Activated T-cell treated with anti-CD3 and anti-CD28 coated beads for 1 hour (primary cell): Measurements from ENCODE around the gene CNPY1.
"Not testable (repeated sequence)": the region's sequence is repeated elsewhere in the genome, so short reads cannot be mapped to it uniquely, and the experiment has no call there.

ENCODE experiments used
- DNase-seq: peaks from one replicate; pipeline ENCODE4 v3.0.0-alpha.2; 2020; ENCODE audit warnings: low read depth

The CNPY1 gene

DNA sequence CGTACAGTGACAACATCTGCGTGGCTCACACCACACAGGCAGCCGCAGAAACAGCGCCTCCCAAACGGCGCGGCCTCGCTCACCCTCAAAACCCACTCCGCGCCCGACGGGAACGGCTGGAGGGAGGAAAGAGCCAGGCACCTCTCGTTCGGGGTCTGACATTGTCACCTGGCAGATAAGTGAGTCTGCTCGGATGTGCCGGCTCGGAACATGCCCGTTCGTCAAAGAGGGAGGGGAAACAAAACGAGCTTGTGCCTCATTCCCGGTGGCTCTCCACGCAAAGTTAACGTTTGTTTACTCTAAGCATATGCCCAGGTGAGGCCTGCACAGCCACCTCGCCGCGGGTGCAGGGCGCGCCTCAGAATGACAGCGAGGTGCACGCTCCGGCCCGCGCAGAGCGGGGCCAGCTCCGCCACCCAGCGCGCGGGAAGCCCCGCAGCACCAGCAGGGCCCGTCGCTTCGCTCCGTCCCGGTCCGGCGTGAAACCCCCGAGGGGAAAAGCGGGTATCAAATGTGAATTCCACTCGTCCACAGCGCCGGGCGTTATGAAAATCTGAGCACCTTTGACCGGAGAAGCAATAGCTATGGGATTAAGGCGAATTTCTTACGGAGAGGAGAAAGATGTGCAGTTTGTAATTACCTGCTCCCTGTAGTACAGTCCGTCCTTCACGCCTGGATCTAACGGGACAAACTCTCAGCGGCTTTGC is 13.1 kb downstream of the CNPY1 start:
- no peak for DNase-seq

DNA sequence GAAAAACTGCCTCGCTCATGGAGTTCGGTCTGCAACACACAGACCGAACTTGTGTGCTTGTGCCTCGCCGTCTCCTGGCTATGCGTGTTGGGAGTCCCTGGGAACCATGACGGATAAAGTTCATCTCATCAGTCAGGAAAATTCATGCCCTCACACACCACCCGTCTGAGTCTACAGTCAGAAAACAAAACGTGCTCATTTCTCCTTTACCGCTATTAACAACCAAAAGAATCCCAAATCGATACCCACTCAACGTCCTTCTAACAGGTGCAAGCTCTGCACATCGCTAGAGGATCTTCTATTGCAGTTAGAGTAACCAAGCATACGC is 13.6 kb downstream of the CNPY1 start:
- DNase-seq, result no peak

DNA sequence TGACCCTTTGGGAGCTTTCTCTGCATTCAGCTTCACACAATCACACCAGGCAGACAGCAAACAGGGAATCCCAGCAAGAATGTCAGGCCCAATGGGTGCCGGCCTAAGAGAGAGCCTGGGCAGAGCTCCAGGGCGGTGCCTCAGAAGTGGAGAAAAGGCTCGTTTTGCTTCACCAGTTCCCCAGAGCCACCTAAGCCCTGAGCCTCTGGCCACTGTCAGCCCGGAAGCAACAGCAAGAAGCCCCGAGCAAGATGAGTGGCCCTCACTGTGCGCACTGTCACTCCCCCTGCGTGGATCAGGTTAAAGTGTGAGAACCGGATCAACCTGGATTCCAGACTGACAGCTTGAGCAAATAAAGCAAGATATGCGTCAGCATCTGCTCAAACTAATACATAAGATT is 14.7 kb downstream of the CNPY1 start:
- DNase-seq, result no peak

DNA sequence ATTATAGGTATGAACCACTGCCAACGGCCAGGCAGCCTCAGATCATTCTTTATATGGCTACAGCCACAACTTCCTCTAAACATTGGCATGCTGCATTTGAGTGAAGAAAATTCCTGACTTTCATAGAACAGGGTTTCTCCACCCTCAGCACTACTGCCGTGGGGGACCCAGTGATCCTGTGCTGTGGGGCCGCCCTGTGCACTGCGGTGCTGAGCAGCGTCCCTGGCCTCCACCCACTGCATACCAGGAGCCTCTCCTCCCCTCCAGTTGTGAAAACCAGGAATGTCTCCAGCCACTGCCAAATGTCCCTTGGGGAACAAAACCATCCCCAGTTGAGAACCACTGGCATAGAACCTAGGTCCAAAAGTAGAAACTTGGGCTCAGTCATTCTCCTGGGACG is 15.8 kb downstream of the CNPY1 start:
- no peak for DNase-seq

DNA sequence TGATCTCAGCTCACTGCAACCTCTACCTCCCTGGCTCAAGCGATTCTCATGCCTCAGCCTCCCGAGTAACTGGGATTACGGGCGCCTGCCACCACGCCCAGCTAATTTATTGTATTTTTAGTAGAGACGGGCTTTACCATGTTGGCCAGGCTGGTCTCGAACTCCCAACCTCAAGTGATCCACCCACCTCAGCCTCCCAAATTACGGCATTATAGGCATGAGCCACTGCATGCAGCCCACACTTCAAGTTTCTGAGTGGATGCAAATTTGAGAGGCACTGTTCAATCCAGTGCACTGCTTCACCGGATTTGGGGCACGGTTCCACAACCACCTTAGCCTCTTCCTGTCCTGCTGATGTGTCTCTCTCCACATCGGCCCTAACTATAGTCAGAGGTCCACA is 16.5 kb downstream of the CNPY1 start:
- DNase-seq, result no peak

DNA sequence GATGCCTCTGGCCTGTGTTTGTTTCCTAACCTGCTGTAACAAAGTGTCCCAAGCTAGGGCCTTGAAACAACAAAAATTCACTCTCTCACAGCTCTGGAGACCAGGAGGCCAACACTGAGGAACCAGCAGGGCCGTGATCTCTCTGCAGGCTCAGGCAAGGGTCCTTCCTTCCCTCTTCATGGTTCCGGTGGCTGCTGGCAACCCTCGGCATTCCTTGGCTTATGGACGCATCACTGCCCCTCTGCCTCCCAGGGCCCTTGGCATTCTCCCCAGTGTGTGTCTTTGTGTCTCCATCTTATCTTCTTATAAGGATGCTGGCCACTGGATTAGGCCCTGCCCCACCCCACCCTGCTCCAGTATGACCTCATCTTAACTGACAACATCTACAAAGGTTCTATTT is 17.0 kb downstream of the CNPY1 start:
- no peak for DNase-seq

DNA sequence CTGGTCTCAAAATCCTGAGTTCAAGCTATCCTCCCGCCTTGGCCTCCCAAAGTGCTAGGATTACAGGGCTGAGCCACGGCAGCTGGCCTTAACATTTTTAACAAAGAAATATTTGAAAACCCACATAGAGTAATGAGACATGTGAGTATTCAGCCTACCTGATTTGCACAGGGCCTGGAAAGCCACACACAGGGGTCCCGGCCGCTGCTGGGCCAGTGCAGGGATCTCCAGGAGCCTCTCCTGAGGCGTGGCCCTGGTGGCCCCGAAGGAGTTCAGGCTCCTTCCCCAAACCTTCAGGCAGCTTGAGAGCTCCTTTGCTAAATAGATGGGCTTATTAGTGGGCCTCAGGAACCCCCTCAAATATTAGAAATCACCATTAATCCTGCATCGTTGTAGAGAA is 18.7 kb downstream of the CNPY1 start:
- DNase-seq, result no peak

DNA sequence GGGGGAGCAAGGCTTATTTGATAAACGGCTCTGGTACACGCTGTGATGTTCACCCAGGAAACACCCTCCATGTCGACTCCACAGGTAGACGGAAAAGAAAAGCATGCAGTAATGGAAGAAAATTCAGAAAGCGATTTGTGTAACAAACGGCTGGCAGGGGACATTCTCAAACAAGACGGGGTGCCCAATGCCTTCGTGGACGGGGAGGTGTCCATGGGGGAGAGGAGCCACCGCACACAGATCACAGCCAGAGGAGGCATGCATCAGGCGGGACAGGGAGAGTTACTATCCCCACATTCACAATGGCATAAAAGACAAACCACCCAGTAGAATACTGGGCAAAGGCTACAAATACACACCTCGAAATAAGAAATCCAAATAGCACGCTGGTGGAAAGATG is 20.1 kb downstream of the CNPY1 start:
- no peak for DNase-seq

DNA sequence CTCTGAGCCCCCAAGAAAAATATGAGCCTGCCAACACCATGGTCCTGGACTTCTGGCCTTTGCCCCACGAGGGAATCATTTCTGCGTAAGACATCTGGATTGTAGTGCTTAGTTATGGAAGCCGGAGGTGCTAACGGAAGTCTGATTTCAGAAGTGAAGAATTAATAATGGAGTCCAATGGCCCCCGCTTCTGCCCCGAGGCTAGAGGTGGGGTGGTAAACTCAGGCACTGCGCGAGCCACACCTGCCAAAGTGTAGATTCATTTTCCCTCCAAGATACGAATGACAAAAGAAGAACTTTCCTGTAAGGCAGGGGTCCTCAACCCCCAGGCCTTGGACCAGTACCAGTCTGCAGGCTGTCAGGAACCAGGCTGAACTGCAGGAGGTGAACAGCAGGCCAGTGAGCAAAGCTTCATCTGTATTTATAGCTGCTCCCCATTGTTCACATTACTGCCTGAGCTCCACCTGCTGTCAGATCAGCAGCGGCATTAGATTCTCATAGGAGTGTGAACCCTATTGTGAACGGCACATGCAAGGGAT is 22.3 kb downstream of the CNPY1 start:
- no peak for DNase-seq

DNA sequence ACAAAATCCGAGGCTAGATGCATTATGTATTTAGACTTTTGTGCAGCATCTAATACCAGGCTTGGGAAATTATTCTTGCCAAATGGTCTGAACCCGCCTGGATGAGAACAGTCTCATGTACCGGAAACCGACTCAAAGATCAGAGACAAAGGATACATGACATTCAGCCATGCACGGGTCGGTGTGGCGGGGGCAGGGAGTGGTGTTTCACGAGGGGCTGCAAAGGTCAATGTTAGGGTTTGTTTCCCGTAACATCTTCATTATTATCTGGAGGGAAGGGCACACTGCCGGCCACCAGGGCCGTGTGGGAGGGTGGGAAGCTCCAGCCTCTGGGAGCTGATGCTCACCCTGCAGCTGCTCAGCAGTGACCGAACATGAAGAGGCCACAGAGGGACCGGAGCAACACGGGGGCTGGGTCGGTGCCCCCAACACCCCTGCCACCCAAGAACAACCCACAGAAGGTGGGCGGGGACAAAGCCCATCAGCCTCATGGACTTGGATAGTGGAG is 23.1 kb downstream of the CNPY1 start:
- DNase-seq, result no peak

DNA sequence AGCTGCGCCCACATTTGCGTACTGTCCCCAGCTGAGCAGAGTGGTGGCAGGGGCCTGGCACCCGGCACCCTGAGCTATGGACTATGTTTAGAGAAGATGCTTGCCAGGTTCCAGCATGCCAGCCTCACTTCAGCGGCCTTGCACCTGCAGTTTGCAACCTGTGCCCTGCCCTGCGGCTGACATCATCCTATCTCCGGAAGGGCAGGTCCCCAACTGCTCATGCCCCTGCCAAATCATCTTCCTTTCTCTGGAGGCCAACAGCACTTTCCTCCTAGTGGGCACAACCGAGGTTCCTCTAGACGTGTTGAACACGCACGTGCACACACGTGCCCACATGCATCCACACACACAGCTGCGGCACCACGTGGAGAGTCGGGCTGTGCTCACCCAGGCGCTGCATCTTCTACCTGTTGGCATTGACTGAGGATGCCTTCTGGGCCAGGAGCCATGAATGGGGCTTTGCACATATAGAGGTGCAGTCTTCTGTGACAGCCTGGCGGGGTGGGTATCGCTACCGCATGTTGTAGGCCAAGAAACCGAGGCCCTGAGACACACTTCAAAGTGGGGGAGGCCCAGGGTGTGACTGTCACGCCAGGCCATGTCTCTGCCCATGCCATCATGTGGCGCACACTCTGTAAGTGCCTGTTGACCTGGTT is 24.5 kb downstream of the CNPY1 start:
- DNase-seq, result no peak

DNA sequence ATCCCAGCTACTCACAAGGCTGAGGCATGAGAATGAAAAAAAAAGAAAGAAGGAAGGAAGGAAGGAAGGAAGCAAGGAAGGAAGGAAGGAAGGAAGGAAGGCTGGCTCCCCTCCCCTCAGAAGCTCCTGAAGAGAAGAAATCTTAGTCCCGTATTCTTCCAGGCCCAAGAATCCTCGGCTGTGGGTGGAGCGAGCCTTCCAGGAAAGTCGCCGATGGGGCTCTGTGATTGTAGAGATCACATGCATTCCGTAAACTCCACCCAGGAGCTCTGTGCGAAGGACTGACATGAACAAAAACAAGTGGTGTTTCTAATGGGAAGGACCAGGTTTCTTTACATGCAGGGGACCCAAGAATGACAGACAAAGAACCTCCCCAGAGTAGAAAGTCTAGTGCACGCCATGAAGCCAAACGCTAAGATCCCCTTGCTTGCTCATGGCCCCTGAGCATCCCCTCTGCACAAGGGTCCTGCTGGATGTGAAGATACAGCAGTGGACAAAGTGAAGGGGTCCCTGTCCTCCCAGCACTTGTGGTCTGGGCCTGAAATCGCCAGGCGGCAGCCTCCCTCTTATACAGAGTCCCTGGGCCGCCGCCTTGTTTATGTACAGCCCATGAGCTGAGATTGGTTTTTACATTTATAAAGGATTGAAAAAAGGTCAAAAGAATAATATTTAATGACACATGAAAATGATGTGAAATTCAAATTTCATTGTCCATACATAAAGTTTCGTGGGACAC is 25.2 kb downstream of the CNPY1 start:
- DNase-seq, result no peak

DNA sequence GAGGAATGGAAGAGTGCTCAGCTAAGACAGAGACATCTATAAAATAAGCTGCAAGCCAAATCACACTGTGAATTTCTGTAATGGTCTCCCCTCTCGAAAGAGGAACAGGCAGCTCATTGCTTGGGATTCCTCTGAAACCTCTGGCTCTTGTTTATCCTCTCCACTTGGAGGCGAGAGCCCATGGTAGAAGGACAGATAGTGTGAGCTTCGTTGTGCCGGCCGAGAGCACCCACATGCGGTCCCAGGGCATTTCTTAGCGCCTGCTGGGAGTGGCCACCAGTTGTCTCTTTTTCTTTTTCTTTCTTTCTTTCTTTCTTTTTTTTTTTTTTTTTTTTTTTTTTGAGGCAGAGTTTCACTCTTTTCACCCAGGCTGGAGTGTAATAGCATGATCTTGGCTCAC is 26.2 kb downstream of the CNPY1 start:
- DNase-seq, result no peak

DNA sequence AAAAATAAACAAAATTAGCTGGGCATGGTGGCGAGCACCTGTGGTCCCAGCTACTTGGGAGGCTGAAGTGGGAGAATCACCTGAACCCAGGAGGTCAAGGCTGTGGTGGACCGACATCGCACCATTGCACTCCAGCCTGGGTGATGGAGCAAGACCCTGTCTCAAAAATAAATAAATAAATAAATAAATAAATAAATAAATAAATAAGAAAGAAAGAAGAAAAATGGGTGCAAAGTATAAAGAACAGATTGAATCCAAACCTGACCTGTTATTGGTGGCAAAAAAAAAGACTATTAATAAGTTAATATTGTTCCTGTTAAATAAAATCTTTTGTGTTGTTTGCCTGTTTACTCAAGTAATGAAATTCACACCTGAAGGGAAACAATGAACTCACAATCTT is 27.0 kb downstream of the CNPY1 start:
- not testable (repeated sequence) for DNase-seq

DNA sequence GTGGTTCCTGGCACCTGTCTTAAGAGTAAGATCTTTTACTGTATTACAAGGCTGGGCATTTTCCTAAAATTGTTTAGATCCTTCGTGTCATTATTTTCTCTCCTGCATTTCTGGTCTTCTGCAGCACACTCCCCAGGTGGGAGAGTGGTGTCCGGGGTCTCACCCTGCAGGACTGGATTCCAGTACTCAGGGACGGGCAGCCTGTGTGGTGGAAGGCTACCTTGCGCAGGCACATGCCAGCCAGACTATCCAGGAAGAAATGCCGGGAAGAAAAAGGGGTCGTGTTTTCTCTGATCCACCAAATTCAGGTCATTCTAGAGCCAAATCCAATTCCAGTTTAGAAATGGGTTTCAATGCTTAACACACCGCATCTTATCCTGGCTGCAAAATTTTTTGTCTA is 27.7 kb downstream of the CNPY1 start:
- no peak for DNase-seq

DNA sequence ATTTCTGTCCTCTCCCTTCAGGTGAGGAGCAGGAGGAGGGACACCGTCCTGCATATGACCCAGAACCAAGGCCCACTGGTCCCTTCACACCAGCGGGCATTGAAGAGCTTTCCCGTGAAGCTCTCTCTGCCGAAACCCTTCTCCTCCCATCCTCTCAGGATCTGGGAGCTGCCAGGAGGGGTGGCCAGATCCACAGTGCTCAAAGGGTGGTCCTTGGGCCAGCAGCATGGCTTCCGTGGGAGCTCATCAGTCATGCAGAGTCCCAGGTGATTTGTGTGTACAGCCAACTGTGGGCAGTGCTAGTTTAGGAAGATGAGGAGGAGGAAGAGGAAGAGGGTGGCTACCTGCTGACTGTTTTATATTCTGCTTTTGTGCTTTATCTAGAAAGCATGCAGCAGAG is 28.4 kb downstream of the CNPY1 start:
- no peak for DNase-seq

DNA sequence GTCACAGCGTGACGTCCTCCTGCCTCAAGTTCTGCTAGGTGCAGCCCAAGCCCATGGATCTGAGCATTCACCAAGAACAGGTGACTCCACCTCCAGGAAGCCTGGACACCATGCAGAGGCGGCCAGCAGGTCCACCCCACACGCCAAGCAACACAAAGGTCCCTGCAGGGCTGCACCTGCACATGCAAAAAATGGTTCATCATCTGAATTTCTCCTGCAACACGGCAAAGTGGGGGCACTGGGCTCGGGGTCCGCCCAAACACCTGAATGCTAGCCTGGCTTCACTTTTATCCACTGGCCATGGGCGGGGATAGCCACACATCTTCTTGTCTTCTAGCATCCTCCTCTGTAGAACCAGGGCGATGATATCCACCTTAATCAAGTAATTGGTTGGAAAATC is 28.9 kb downstream of the CNPY1 start:
- DNase-seq, result no peak

DNA sequence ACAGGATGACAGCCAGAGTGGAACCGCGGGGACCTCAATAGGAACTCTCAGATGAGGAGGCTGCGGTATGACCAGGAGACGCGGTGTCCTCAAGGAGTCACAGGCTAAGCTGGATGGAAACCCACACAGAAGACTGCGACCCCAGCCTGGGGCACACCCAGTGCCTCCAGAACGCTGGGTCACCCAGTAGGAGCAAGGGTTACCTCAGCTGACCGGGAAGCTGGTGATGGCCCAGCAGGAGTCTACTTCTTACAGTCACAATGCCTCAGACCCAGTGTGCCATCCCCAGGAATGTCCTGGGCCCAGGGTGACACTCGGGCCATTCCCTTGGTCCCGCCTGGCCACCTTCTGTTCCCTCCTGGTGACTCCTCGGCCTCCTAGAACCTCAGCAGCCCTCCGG is 29.9 kb downstream of the CNPY1 start:
- DNase-seq, result no peak

DNA sequence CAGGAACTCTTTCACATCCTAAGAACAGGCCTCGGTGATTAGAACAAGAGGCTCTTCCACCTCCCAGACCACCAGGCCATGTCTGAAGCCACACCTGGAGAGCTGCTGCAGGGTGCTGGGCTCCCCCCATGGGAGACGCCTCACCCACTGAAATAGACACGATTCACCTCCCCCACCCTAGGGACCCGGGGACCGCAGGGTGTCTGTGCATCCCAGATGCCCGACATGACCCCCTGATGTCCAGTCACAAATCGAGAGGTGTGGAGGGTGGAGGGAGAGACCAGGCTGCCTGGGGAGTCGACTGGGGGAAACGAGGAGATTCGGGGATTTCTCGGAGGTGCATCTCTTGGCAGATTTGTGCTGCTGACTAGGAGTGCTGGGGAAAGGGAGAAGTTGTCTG is 31.0 kb downstream of the CNPY1 start:
- no peak for DNase-seq

DNA sequence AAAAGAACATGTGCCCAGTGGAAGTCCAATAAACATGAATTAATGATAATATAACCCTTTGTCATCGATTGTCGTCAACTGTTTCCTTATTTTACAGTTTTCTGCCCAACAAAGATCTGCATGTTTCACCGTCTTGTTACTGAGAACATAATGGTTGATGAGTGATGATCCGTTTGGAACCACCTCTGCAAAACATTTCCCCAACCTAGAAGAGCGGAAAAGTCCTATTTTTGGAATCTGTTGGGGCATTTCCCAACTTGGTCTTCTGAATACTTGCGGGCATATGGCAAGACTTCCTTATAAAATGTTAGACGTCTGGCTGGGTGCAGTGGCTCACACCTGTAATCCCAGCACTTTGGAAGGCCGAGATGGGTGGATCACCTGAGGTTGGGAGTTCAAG is 32.1 kb downstream of the CNPY1 start:
- no peak for DNase-seq

DNA sequence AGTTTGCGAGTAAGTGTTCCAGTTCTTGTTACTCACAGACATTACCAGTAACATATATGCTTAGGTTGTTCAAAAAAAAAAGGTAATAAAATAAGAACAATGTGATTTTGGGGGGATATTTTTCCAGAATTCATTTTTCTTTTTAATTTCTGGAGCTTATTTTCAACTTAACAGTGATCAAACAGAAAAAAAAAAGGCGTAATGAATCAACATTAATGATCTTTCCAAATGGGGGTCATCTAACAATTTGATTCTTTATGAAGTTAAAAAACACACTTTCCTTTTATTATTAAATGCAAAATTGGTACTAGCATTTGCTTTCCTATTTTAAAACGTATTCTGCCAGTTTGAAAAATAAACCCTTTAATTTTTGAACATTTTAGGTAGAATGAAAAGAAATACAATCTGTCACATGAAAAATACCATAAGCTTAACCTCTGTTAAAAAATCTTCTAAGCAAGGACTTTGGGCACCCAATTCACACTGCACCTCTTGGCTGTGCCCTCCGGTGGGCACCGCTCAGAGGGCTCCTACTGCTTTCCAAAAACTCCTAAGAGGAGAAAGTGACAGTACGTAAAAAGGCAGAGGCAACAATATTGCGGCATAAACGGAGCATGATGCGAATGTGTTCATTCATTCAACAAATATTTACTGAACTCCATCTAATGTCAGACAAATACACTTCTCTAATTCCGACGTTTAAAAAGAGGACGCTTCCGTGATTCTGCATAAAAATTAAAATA is 32.6 kb downstream of the CNPY1 start:
- no peak for DNase-seq

DNA sequence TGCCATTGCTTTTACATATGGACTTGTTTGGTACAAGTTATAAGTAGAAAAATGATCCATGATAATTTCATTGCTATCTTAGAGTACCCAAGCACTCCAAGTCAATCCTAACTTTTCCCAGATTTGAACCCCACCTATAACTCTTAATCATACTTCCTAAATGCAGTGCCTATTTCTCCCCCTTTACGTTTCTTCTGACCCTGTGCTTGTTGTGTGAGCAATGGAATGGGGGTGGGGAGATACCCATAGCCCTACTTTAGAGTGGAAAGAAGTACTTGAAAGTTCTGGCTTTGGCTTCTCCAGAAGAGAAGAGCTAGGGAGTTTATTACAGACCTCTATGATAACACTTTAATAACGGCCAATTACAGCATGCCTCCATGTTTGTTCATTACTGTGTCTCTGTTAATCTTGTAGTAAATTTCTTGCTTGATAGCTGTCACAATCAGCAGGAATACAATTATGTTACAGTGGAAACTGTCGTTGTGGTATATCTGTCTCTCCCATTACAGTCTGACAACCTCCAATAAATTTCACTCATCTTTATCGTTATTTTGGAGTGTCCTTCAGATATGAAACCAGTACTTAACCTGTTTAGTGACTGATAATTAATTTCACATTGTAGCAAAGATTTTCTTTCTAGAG is 34.0 kb downstream of the CNPY1 start:
- DNase-seq, result no peak
